Activated CD8-positive, alpha-beta memory T cell treated with anti-CD3 and anti-CD28 coated beads for 36 hours (primary cell): ENCODE data around the gene CACNA1H. TPM values are rescaled to one million over a fixed set of nuclear protein-coding genes. Genes with fewer than 3 reads are reported as not detected.

Experiments
- CTCF ChIA-PET: fragments of 350-600 bp; sonication (Branson Sonifier 250); formaldehyde crosslinking; loops from one replicate; lab custom pipeline; 2021; ENCODE audit warnings: antibody characterized with exemption; lab: Charles Lee
- POLR2A ChIA-PET: fragments of 350-600 bp; sonication (Branson Sonifier 250); formaldehyde crosslinking; loops from one replicate; lab custom pipeline; 2021; ENCODE audit warnings: antibody characterized with exemption; lab: Charles Lee
- total RNA-seq, 2 experiments: library from RNA; stranded (reverse); gene quantifications; one replicate each; pipeline ENCODE4 v1.2.3, GENCODE V29; 2021

Gene CACNA1H
- total RNA-seq, 2 experiments from 2014 or later, result 0.44 to 0.63 TPM

DNA sequence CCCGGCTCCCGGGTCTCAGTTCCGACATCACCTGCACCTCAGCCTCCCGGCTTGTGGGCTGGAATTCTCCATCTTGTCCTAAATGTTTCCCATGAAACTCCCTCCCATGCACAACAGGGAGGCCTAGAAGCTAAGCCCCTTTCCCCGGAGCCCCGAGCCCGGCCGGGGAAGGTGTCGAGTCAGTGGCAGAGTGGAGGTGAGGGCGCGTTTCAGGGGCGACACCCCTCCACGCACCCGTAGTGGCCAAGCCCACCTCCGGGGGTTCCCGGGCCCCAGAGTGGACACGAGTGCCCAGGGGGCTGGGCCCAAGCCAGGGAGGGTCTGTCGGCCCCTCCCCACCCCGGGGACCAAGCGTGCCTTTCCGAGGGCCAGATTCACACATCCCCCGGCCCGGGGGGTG lies 31.9 kb upstream of the CACNA1H start:
- POLR2A ChIA-PET, result no interaction called here
- CTCF ChIA-PET, result interaction anchor here (1.2 kb wide), 1 partner anchor 64 kb away, joined by 3 read pairs; no protein-coding TSS in a partner anchor

GRCh38 chr16:1121601-1122397 lies 31.1 kb upstream of the CACNA1H start:
- POLR2A ChIA-PET, result no interaction called here
- CTCF ChIA-PET, result no interaction called here

- ChIA-PET POLR2A (no interaction called here), CTCF (no interaction called here)
These were observed 30.5 kb upstream of the CACNA1H start for GRCh38 chr16:1122398-1122765.

DNA sequence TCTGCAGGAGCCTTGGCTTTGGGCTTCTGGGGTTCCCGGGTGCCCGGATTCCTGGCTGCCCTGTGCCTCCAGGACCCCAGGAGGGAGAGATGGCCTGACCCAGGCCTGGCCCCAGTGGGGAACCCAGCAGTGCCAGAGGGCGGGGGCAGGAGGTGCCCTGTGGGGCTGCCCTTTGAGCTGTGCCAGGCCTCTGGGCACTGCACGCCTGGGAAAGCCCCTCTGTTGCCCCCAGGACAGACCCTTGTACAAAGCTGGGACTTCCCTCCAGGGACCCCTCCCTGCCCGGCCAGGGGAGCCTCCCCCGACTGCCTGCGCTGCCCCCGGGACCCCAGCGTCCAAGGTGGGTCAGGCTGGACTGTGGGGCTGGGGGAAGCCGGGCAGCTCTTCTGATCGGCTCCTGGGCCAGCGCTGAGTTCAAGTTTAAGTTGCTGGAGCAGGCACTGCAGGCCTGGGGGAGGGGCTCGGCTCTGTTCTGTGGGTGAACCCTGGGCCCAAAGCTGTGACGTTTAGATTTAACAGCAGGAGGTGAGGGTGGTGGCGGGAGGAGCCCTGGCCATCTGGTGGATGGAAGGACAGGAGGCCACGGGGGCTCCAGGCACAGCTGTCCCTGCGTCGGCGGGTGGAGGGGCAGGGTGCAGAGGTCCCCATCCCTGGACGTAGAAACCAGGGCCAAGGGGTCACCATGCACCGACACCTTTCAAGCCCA lies 29.2 kb upstream of the CACNA1H start:
- ChIA-PET POLR2A (no interaction called here), CTCF (no interaction called here)

- ChIA-PET CTCF (no interaction called here), POLR2A (no interaction called here)
These were observed 28.6 kb upstream of the CACNA1H start for GRCh38 chr16:1124291-1124690.

- ChIA-PET POLR2A (no interaction called here), CTCF (no interaction called here)
These were observed 28.1 kb upstream of the CACNA1H start for GRCh38 chr16:1124795-1125194.

- POLR2A ChIA-PET, result no interaction called here
- CTCF ChIA-PET, result no interaction called here
These were observed 27.4 kb upstream of the CACNA1H start for GRCh38 chr16:1125471-1125870.

GRCh38 chr16:1126044-1126443 lies 26.9 kb upstream of the CACNA1H start:
- ChIA-PET POLR2A (no interaction called here), CTCF (no interaction called here)

DNA sequence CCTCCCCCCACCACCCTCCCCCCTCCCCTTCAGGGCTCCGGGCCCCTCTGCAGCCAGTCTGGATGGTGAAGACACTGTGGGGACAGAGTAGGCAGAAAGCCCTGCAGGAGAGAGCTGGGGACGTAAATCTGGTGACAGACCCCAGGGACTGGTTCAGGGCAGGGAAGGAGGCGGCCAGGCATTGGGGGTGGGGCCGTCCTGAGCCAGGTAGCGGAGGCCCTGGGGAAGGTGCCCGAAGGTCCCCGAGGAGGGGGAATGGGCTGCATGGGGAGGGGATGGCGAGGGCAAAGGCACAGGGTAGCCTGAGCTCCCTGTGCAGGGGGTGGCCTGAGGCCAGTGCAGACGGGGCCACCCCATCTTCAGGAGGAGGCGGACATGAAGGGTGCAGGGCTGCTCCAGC lies 26.3 kb upstream of the CACNA1H start:
- CTCF ChIA-PET, result no interaction called here
- POLR2A ChIA-PET, result no interaction called here

DNA sequence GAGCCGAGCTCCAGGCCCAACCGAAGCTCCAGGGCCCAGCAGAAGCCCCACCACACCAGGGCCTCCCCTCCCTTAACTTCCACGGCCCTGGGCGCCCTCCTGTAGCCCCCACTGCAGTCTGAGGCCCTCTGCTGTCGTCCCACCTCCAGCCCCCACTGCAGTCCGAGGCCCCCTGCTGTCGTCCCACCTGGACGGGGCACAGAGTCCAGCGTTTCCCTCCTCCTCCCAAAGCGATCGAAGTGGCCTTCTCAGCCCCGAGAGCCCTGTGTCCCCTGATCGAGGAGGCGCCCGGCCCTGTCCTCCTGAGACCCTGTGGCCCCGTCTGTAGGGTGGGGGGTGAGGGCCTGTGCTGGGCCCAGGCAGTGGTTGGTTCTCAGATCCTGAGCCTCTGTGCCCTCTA lies 25.8 kb upstream of the CACNA1H start:
- ChIA-PET CTCF (no interaction called here), POLR2A (no interaction called here)

DNA sequence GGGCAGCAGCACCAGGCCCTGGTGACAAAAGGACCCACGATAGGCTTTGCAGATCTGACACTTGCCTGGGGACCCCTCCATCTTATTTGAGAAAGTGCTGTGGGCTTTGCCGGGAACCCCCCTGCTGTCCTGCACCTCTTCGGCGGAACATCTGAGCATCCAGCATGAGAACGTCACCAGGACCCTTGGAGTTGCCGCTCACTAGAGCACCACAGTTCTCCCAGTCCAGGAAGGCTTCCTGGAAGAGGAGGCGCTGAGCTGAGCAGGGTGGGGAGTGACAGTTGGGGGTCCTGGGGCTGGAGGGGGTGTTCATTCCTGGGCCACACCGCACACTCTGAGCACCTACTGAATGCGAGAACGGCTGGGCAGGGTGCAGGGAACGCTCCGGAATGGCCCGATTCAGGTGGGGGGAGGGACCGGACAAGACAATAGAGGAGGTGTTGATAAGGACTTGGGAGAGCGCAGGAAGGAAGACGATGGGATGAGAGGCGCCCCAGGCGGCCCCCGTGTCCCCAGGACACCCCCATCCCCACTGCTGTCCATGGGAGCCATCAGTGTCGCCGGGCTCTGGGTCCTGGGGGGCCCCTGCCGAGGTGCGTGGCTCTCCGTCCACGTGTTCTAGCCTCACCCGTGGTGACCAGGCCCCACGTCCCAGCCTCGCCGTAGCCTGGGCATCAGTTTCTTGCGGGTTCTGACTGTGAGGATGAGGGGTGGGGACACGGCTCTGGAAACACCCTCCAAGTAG lies 24.8 kb upstream of the CACNA1H start:
- ChIA-PET CTCF (no interaction called here), POLR2A (no interaction called here)

DNA sequence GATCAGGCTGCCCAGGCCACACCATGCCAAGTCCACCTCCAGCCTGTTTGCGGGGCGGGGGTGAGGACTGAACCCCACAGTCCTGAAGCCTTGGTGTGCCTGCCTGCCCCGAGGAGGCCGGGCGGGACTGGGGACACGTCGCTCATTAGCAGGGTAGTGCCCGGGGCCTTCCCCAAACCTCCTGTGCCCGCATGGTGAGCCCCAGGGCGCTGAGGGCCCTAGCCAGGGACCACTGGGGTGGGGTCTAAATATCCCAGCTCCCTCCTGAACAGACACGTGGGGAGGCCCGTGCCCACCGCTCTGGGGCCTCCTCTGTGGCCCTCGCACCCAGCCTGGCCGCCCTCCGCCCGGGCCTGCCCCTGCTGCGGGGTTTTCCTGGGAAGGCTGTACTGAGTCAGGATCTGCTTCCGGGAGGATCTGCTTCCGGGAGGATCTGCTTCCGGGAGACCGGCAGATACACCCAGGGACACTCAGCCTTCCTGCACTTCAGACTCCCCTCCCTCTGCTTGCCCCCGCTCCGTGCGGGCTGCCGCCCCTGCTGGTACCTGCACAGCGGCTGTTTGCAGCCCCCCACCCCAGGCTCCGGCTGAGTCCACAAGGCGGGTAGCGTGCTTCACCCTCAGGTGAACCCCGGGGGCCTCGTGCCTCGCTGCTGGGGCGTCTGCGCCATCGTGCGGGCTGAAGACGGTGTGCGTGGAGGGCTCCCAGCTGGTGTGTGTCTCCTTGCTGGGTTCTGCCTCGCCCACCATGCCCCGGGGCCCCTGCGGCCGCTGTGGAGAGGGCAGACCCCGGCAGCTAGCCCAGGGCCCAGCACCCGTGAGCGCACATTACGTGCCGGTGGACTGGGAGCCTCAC lies 23.6 kb upstream of the CACNA1H start:
- ChIA-PET POLR2A (no interaction called here), CTCF (no interaction called here)

DNA sequence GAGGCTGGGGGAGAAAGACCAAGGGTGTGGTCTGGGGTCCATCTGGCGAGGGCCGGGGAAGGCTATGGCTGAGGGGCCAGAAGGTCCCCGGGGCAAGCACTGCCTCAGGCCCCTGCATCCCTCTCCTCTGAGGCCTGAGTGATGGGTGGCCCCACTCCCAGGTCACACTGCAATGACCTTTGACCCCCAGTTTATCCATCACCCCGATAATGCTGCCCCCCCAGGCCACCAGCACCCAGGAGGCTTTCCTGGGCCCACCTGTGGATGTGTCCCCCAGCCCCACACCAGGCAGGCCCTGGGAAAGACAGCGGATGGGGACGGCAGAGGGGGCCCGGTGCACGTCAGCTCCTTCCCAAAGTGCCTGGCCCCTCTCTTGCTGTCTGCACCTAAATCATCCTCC lies 22.5 kb upstream of the CACNA1H start:
- POLR2A ChIA-PET, result no interaction called here
- CTCF ChIA-PET, result no interaction called here

- ChIA-PET CTCF (no interaction called here), POLR2A (no interaction called here)
These were observed 21.4 kb upstream of the CACNA1H start for GRCh38 chr16:1131378-1131994.

DNA sequence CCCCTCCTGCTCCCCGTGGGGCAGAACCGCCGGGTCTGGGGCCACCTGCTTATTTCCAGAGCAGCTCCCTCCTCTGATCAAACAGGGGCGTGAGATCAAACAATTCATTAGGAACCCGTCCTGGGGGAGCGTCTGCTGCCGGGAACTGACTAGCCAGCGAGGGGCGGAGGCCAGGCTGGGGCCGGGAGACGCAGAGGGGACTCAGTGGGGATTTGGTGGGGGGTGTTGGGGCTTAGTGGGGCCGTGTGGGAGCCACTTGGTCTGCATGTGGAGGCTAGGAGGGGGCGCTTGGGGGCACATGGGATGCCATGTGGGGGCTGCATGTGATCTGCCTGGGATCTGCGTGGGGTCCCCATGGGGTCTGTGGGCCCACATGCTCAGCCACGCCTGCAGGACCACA lies 20.5 kb upstream of the CACNA1H start:
- CTCF ChIA-PET, result no interaction called here

DNA sequence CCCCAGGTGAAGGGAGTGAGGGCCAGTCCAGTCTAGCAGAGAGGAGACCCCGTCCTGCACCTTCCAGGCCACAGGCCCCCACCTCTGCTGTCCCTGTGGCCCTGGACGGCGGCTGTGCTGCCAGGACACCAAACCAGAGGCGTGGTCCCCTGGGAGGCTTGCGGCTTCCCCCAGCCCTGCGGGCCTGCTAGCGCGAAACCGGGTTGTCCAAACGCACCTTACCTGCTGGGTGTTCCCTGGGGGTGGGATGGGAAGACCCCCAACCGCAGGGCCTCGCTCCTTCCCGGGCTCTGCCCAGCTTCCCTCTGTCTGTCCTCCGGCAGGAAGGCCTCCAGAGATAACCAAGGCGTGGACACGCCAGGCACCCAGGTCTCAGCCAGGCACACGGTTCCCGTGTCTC lies 19.6 kb upstream of the CACNA1H start:
- ChIA-PET POLR2A (no interaction called here), CTCF (no interaction called here)

More for the DNA sequence above, 20.5 kb upstream of the CACNA1H start:
- POLR2A ChIA-PET, result no interaction called here

GRCh38 chr16:1133810-1134520 lies 18.9 kb upstream of the CACNA1H start:
- ChIA-PET POLR2A (no interaction called here), CTCF (no interaction called here)

GRCh38 chr16:1134776-1135458 lies 18.0 kb upstream of the CACNA1H start:
- ChIA-PET CTCF (no interaction called here), POLR2A (no interaction called here)
